ENCODE data around the gene PHACTR1.

DNA sequence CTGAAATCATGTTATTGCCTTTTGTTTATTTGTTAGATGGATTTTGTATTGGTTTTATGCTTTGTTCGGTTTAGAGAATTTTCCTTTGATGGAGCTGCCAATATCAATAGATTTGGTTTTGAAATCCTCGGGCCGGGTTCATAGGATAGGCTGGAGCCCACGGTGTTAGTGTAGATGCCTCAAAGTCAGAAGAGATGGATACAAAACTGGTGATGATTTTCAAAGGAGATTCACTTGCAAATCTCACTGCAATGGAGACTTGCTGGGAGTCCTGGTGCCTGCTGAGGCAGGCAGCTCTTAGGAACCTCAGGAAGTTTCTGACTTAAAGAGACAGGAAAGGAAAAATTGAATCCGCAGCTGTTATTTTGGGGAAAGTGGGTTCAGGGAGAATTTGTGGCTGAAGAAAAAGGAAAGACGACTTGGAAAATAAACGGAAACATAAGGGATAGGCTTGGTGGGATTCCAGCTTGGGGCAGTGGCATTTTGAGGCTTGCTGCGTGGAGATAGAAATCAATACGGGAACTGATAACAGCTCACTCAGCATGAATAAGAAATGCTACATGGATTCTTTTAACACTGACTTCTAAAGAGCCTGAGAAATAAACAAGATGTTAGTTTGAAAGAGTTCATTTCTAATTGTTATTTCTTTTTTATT lies 241.6 kb downstream of the PHACTR1 start:
- TF ChIP-seq, protein P1, sequence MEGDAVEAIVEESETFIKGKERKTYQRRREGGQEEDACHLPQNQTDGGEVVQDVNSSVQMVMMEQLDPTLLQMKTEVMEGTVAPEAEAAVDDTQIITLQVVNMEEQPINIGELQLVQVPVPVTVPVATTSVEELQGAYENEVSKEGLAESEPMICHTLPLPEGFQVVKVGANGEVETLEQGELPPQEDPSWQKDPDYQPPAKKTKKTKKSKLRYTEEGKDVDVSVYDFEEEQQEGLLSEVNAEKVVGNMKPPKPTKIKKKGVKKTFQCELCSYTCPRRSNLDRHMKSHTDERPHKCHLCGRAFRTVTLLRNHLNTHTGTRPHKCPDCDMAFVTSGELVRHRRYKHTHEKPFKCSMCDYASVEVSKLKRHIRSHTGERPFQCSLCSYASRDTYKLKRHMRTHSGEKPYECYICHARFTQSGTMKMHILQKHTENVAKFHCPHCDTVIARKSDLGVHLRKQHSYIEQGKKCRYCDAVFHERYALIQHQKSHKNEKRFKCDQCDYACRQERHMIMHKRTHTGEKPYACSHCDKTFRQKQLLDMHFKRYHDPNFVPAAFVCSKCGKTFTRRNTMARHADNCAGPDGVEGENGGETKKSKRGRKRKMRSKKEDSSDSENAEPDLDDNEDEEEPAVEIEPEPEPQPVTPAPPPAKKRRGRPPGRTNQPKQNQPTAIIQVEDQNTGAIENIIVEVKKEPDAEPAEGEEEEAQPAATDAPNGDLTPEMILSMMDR (IDR thresholded peaks at IDR 0.05; ENCODE audit: low read depth, low read length), result no peak
- TF ChIP-seq EZH2phosphoT487 (IDR thresholded peaks at IDR 0.05; ENCODE audit: low read depth), result no peak

All from OCI-LY3 (cell line).